Measurements from ENCODE around the gene SCRN3.
"Not testable (repeated sequence)": the region's sequence is repeated elsewhere in the genome, so short reads cannot be mapped to it uniquely, and the experiment has no call there.

The SCRN3 gene, protein sequence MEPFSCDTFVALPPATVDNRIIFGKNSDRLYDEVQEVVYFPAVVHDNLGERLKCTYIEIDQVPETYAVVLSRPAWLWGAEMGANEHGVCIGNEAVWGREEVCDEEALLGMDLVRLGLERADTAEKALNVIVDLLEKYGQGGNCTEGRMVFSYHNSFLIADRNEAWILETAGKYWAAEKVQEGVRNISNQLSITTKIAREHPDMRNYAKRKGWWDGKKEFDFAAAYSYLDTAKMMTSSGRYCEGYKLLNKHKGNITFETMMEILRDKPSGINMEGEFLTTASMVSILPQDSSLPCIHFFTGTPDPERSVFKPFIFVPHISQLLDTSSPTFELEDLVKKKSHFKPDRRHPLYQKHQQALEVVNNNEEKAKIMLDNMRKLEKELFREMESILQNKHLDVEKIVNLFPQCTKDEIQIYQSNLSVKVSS

DNA sequence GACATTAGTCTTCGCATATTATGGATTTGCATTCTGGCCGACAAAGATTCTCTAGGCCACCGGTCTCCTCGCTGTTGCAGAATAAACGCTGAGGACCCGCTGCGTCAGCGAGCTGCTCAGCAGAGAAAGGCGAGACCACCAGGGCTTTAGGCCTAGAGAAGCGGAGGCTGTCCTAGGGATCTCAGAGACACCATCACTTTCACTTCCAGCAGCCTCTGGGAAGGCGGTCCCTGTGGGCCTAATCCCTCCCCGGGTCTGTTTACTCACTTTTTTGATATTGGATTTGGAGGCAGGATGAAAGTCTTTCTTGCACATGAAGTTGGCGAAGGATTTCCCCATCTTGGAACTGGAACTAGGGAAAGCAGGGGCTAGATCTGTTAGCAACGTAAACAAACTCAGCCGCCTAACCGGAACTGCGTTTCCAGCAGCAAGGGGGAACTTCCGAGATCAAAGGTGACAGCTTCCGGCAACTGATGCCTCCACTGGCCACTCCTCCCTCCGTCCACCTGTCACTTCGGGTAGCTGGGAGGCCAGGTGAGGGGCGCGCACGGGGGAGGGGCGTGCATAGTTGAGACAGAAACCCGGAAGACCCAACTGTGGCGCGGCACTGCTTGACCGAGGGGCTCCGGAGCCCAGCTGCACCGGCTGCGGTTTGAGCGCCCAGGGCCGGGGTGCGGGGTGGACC, at the start of gene SCRN3:
SCRN3 (plus strand) TSS at position 447 of the 685 bp plus-strand sequence. CDS start 2,554 bp downstream, outside the sequence.
- peak; percentile 46 to 57 for DNase-seq (ENCODE audit: low read depth in 2 of 2)

DNA sequence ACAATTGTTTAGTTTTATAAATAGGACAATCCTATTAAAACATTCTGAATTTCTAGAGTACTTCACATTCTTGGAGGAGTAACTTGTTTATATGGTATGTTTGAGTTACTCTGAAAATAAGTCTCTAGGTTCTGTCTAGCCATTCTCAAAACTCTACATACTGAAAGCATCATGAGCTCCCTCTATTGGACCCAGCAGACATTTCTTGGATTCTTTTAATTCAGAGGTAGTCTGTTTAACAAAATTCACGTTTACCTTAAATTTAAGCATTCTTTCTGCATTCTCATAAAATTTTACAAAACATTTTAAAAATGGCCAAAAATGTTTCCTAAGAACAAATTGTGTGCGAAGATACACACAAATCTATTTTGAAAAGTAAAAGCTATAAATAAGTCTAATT, 45.5 kb upstream of the SCRN3 start:
- DNase-seq (ENCODE audit: low read depth in 2 of 2), result no peak

DNA sequence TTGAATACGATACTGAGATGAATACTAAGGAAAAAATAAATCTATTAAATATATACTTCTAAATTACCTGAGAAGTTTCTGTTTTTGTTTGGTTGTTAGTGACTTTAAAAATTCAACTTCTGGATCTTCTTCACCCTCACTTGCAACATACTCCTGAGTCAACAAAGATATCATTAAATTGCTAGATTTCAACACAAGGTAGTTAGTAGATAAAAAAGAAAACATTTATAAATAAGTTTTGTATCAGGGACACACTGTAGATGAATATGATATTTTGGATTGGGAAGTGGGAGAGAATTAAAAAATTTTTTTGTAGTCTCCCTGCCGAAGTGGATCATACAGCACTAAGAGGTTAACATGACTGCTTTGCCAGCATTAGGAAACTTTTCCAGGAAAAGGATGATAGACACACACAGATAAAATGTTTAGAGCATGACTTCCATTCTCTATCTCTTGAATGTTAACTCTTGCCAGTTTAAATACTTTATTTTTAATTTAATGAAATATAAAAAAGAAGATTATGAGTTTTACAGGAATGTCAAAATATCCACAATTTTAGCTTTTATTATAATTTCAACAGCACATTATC, 44.8 kb upstream of the SCRN3 start:
- DNase-seq (ENCODE audit: low read depth in 2 of 2), result no peak

DNA sequence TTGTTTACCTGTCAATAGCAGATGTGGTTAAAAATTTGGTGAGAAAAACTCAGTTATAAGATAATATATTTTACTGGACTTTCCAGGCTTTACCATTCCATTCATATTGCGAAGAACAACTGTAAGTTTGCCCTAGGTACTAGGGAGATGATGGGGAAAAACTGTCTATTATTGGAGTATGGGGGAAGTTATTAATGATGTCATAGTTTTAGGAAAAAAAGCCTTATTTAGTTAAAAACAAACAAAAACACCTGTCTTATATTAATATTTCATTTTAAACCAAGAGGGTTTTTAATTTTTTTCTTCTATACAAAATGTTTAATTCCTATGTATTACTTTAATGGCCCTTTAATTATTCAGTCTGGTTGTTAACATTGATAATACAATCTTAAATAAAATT, 42.5 kb upstream of the SCRN3 start:
- no peak for DNase-seq (ENCODE audit: low read depth in 2 of 2)

DNA sequence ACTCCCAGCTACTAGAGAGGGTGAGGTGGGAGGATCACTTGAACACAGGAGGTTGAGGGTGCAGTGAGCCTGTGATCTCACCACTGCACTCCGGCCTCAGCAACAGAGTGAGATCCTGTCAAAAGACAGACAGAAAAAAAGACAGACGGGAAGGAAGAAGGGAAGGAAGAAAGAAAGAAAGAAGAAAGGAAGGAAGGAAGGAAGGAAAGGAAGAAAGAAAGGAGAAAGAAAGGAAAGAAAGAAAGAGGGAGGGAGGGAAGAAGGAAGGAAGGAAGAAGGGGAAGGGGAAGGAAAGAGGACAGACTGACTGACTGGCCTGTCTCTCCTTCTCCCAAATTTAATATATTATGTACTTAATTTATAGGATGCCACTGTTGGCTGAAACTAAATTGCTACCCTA, 39.2 kb upstream of the SCRN3 start:
- no peak for DNase-seq (ENCODE audit: low read depth in 2 of 2)

DNA sequence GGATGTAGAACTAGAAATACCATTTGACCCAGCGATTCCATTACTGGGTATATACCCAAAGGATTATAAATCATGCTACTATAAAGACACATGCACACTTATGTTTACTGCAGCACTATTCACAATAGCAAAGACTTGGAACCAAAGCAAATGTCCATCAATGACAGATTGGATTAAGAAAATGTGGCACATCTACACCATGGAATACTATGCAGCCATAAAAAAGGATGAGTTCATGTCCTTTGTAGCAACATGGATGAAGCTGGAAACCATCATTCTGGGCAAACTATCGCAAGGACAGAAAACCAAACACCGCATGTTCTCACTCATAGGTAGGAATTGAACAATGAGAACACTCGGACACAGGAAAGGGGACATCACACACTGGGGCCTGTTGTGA, 35.9 kb upstream of the SCRN3 start:
- DNase-seq (ENCODE audit: low read depth in 2 of 2), result not testable (repeated sequence)

DNA sequence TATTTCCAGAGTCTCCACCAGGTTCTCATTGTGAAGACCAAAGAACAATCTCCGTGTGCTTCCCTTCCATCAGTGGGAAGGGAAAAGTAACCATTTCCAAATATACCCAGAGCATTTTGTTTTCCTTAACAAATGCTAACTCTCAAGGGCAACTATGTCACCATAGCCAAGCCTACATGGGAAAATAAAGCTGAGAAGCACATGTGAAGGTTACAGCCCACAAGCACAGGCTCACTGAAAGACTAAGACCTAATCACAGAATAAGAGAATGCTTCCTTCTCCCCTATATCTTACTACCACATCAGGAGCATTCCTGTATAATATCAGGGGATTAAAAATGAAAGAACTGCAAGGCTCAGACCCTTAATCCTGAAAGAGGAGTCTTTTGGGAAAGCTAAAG, 32.6 kb upstream of the SCRN3 start:
- DNase-seq (ENCODE audit: low read depth in 2 of 2), result no peak

DNA sequence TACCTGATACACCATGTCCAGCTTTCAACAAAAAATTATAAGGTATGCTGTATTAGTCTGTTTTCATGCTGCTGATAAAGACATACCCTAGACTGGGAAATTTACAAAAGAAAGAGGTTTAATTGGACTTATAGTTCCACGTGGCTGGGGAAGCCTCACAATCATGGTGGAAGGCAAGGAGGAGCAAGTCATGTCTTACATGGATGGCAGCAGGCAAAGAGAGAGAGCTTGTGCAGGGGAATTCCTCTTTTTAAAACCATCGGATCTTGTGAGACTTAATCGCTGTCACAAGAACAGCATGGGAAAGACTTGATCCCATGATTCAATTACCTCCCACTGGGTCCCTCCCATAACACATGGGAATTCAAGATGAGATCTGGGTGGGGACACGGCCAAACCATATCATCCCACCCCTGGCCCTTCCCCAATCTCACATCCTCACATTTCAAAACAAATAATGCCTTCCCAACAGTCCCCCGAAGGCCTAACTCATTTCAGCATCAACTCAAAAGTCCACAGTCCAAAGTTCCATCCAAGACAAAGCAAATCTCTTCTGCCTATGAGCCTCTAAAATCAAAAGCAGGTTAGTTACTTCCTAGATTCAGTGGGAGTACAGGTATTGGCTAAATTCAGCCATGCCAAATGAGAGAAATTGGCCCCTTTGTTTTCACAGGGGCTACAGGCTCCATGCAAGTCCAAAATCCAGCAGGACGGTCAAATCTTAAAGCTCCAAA, 31.9 kb upstream of the SCRN3 start:
- DNase-seq (ENCODE audit: low read depth in 2 of 2), result not testable (repeated sequence)

DNA sequence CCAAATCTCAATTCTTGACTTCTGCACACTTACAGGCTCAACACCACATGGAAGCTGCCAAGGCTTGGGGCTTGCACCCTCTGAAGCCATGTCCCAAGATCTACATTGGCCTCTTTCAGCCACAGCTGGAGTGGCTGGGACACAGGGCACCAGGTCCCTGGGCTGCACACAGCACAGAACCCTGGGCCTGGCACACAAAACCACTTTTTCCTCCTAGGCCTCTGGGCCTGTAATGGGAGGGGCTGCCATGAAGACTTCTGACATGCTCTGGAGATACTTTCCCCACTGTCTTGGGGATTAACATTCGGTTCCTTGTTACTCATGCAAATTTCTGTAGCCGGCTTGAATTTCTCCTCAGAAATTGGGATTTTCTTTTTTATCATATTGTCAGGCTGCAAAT, 30.9 kb upstream of the SCRN3 start:
- DNase-seq (ENCODE audit: low read depth in 2 of 2), result no peak

DNA sequence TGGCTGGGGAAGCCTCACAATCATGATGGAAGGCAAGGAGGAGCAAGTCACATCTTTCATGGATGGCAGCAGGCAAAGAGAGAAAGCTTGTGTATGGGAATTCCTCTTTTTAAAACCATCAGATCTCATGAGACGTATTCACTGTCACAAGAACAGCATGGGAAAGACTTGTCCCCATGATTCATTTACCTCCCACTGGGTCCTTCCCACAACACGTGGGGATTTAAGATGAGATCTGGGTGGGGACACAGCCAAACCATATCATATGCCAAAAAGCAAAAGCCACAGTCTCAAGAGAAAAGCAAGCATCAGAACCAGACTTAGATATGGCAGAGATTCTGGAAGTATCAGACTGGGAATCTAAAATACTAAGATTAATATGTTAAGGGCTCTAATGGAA, 30.0 kb upstream of the SCRN3 start:
- DNase-seq (ENCODE audit: low read depth in 2 of 2), result no peak

DNA sequence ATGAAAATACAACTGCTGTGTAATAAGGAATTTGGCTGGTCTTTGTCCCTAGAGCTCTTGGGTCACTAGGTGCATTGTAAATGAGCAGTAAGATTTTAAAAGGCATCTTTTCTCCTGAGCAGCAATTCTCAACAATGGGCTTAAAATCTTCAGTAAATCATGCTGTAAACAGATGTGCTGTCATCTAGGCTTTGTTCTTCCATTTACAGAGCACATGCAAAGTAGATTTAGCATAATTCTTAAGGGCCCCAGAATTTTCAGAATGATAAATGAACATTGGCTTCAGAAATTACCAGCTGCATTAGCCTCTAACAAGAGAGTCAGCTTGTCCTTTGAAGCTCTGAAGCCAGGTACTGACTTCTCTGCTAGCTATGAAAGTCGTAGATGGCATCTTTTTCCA, 26.8 kb upstream of the SCRN3 start:
- no peak for DNase-seq (ENCODE audit: low read depth in 2 of 2)

DNA sequence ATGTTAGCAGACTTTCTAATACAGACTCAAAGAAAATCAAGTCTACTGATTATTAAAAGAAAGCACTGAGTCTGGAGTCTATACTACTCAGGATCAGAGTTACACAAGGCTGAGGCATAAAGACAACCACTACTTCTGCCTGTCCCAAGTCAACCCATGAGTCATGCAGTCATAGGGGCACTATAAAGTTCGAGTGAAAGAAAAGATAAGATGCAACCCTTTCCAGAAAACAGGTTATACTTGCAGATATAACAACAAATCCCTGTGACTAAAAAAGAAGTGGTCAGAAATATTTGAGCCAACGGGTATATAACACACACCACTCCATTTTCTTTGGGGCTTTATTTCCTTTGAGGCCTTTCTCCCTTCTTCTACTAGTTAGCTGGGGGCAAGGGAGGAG, 18.6 kb upstream of the SCRN3 start:
- no peak for DNase-seq (ENCODE audit: low read depth in 2 of 2)

DNA sequence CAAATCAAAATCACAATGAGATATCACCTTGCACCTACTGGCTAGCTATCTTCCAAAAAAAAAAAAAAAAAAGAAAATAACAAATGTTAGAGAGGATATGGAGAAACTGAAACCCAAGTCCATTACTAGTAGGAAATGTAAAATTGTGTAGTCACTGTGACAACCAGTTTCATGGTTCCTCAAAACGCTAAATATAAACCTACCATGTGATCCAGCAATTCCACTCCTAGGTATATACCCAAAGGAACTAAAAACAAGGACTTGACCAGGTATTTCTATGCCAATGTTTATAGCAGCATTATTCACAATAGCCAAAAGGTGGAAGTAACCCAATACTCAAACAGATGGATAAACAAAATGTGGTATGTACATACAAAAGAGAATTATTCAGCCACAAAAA, 11.7 kb upstream of the SCRN3 start:
- DNase-seq (ENCODE audit: low read depth in 2 of 2), result no peak

DNA sequence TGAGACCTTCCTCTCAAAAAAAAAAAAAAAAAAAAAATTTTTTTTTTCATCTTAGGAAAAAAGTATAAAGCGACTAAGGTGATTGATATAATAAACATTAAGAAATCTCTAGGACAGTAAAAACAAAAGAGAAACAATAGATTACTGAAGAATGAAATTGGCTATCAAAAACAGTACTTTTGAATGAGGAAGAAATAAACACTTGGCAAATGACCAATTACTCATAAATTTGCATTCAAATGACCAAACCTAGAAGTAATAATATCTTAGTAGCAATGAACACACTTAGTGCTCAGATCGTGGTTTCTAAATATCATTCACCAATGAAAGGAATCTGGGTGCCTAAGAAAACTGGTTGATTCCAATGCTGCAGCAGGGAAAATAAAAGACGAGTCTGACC, 10.3 kb upstream of the SCRN3 start:
- DNase-seq (ENCODE audit: low read depth in 2 of 2), result no peak

DNA sequence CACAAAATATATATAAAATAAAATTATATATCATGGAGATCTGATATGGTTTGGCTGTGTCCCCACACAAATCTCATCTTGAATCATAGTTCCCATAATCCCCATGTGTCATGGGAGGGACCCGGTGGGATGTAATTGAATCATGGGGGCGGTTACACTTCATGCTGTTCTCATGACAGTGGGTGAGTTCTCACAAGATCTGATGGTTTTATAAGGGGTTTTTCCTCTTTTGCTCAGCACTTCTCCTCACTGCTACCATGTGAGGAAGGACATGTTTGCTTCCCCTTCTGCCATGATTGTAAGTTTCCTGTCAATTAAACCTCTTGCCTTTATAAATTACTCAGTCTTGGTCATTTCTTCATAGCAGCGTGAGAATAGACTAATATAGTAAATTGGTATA, 6.8 kb upstream of the SCRN3 start:
- DNase-seq (ENCODE audit: low read depth in 2 of 2), result not testable (repeated sequence)

DNA sequence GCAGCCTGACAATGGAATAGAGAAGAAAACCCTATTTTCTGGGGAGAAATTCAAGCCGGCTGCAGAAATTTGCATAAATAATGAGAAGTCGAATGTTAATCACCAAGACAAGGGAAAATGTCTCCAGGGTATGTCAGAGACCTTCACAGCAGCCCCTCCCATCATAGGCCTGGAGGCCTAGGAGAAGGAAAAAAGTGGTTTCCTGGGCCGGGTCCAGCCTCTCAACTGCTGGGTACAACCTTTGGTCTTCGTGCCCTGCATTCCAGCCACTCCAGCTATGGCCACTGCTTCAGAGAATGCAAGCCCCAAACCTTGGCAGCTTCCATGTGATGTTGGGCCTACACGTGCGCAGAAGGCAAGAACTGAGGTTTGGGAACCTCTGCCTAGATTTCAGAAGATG, 6.0 kb upstream of the SCRN3 start:
- no peak for DNase-seq (ENCODE audit: low read depth in 2 of 2)

DNA sequence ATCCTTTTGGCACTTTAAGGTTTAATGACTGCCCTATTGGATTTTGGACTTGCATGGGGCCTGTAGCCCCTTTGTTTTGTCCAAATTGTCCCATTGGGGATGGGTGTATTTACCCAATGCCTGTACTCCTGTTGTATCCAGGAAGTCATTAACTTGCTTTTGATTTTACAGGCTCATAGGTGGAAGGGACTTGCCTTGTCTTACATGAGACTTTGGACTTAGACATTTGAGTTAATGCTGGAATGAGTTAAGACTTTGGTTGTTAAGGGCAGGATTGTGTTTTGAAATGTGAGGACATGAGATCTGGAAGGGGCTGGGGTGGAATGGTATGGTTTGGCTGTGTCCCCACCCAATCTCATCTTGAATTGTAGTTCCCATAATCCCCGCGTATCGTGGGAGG, 5.2 kb upstream of the SCRN3 start:
- DNase-seq (ENCODE audit: low read depth in 2 of 2), result not testable (repeated sequence)

DNA sequence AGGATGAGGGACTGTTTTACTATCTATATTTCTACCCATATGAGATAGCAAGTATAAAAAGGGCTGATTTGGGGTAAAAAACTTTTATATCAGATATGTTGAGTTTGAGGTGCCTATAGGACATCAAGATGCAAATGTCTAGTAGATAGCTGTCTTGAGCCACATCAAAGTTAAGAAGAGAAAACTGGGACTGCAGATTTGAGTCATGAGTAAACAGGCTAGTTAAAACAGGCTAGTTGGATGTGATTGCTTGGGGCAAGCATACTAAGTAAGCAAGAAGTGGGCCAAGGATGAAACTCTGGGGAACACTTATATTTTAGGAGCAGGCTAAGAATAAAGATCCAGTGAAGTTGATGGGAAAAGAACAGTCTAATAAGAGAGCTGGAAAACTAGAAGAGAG, 2.8 kb upstream of the SCRN3 start:
- no peak for DNase-seq (ENCODE audit: low read depth in 2 of 2)

DNA sequence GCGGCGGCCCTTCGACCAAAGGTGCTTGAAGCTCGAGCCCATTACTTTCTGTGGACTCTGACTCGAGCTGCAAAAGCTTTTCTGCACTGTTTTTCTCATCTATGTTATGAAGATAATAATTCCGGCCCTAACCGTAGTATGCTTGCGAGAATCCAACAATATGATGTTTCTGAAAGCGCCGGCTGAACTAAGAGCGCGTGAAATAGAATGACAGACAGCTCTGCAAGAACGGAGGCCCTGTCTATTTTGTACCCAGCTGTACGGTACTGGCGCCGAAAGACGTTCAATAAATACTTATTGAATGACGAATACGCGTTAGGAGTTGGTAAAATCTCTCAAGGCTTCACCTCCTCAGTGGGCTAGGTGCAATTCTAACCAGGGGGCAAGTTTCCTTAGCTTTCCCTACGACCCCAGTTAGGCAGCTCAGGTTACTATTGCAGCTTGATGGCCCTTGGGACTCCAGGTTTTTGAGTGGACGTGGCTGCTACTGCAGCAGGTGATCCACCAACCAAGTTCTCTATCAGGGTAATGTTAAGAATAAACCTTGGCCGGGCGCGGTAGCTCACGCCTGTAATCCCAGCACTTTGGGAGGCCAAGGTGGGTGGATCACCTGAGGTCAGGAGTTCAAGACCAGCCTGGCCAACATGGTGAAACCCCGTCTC, 570 bp downstream of the SCRN3 start:
- no peak for DNase-seq (ENCODE audit: low read depth in 2 of 2)

DNA sequence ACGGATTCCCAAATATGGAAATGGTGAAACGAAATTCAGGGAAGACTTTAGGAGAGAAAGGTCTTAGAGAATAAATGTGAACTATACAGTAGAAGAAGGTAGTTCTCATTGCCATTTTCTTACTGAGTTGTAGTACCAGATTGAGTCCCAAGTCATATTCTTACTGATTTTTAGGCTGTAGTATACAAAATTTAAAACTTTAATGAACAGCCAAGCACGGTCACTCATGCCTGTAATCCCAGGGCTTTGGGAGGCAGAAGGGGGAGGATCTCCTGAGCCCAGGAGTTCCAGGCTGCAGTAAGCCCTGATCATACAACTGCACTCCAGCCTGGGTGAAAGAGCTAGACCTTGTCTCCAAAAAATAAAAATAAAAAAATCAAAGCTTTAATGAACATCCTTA, 2.2 kb downstream of the SCRN3 start:
- DNase-seq (ENCODE audit: low read depth in 2 of 2), result no peak

DNA sequence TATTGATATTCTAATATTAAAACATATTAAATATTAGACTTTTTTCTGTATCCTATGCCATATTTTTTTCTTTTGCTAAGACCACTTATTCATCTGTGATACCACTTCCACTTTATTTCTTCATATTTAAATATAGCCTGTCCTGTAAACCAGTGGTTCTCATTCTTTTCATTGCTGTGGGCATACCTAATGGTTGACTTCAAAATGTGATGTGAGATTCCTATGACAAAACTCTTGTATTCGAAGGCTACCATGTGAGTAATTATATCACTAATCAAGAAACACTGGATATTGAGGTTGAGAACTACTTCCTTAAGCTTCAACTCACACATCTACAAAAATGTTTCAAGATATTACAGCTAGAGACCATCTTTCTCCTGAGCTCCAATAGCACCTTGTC, 3.6 kb downstream of the SCRN3 start:
- DNase-seq (ENCODE audit: low read depth in 2 of 2), result no peak

DNA sequence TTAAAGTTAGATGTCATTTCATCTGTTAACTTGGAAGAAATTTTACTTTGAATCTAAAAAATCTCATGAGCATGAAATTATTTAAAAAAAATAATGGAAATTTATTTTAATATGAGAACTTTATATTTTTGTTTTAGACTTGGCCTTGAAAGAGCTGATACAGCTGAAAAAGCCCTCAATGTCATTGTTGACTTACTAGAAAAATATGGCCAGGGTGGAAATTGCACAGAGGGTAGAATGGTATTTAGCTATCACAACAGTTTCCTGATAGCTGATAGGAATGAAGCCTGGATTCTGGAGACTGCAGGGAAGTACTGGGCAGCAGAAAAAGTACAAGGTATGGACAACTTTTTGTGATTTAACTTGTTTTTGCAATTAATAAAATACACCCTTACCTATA, 5.3 kb downstream of the SCRN3 start:
- no peak for DNase-seq (ENCODE audit: low read depth in 2 of 2)
